ENCODE data around the gene C1orf56. TPM values are rescaled to one million over a fixed set of nuclear protein-coding genes. Genes with fewer than 3 reads are reported as not detected.

The C1orf56 gene
- total RNA-seq, 1 experiment from 2014 or later: 0.74 TPM

DNA sequence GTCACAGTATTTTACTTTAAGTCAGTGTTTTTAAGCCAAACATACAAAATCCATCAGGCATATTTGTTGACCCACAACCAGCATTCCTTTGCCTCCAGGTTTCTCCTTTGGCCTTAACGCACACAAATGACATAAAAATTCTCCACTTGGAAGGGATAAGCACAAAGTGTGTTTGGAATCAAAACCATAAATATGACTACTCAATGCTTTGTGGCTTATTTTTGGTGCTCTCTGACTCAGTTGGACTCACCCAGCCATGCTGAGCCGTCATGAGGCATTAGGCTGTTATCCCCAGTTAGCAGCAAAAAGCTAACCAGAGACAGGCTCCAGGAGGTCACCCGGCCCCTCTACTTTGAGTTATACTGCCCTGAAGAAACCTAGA is 38.4 kb upstream of the C1orf56 start:
- no peak for DNase-seq (ENCODE audit: low read depth in 1 of 2, low spot score in 2 of 2)
- peak overlapping the region; percentile 60 for H3K4me3 ChIP-seq
- H3K36me3 ChIP-seq: peaks cover 2% of the 10 kb centered on the region; the same call in 1 of the 2 replicates
- no peaks in the 10 kb centered on the region for H3K9me3 ChIP-seq (replicated peaks)
- H3K27me3 ChIP-seq (replicated peaks): no peaks in the 10 kb centered on the region
- no peak overlapping the region for H3K27ac ChIP-seq
- H3K4me1 ChIP-seq (replicated peaks): peaks cover 32% of the 10 kb centered on the region

GRCh38 chr1:151009674-151010345 is 37.7 kb upstream of the C1orf56 start:
- Histone ChIP-seq H3K27me3 (replicated peaks) (no peaks in the 10 kb centered on the region), H3K9me3 (replicated peaks) (no peaks in the 10 kb centered on the region), H3K27ac (no peak overlapping the region), H3K36me3 (peaks cover 2% of the 10 kb centered on the region; the same call in 1 of the 2 replicates), H3K4me1 (replicated peaks) (peaks cover 32% of the 10 kb centered on the region), H3K4me3 (no peak overlapping the region)
- DNase-seq (ENCODE audit: low read depth in 1 of 2, low spot score in 2 of 2): no peak

- Histone ChIP-seq H3K36me3 (peaks cover 2% of the 10 kb centered on the region; the same call in 1 of the 2 replicates), H3K4me1 (replicated peaks) (peaks cover 32% of the 10 kb centered on the region), H3K27ac (no peak overlapping the region), H3K4me3 (no peak overlapping the region), H3K27me3 (replicated peaks) (no peaks in the 10 kb centered on the region), H3K9me3 (replicated peaks) (no peaks in the 10 kb centered on the region)
- no peak for DNase-seq (ENCODE audit: low read depth in 1 of 2, low spot score in 2 of 2)
Observed at GRCh38 chr1:151010346-151010726, 37.2 kb upstream of the C1orf56 start.

DNA sequence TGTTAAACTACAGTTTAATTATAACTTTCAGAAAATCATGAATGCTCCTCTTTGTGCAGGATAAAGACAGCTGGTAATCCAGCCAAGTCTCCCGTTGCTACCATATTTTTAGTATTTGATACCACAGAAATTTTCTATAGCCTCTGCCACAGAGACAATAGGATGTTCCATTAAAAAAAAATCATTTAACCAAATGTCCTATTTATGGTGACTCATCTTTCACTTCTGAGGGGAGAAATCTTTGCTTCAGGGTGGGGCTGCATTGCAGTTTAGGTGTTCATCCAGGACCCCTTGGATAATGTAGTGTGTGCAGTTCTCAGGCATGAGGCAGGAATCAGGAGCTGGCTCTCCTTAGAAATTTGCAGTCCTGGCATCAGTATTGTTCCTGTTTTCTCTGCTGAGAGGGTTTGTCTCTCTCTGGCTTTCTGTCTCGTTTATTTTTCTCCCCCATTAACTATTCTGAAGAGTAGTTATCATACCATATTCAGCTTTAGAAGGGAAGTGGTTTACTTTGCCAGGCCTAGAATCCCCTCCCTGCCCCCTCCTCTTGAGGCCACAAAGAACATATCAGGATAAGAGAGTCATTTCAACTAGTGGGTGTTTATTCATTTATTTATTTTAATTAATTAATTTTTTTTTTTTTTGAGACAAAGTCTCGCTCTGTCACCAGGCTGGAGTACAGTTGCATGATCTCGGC is 36.2 kb upstream of the C1orf56 start:
- Histone ChIP-seq H3K4me1 (replicated peaks) (peaks cover 24% of the 10 kb centered on the region), H3K27me3 (replicated peaks) (no peaks in the 10 kb centered on the region), H3K36me3 (peaks cover 2% of the 10 kb centered on the region; the same call in 1 of the 2 replicates), H3K4me3 (no peak overlapping the region), H3K9me3 (replicated peaks) (no peaks in the 10 kb centered on the region), H3K27ac (no peak overlapping the region)
- no peak for DNase-seq (ENCODE audit: low read depth in 1 of 2, low spot score in 2 of 2)

DNA sequence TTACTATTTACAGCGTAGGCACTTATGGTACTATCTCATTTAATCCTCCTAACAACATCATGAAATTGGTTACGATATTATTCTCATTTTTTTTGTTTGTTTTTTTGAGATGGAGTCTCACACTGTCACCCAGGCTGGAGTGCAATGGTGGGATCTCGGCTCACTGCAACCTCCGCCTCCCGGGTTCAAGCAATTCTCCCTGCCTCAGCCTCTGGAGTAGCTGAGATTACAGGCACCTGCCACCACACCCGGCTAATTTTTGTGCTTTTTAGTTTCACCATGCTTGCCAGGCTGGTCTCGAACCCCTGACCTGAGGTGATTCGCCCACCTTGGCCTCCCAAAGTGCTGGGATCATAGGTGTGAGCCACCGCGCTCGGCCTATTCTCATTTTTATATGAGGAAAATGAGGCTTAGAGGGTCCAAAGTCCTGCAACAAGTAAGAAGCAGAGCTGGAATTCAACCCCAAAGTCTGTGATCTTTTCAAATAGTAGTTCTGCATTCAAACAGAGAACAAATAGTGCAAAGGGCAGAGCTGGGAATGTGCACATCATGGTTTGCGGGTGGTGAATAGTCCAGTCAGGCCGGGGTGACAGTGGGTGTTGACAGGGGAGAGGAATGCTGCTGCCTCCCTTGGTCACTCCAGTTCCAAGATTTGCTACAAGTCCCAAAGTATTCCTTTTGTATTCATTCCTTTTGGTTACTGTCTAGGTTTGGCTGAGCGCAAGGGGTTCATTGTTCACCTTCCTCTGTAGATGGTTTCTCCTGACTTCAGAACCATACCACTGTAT is 34.7 kb upstream of the C1orf56 start:
- Histone ChIP-seq H3K27ac (no peak overlapping the region), H3K4me1 (replicated peaks) (peaks cover 8% of the 10 kb centered on the region), H3K9me3 (replicated peaks) (no peaks in the 10 kb centered on the region), H3K36me3 (peaks cover 4% of the 10 kb centered on the region), H3K27me3 (replicated peaks) (no peaks in the 10 kb centered on the region), H3K4me3 (no peak overlapping the region)
- DNase-seq (ENCODE audit: low read depth in 1 of 2, low spot score in 2 of 2): no peak

DNA sequence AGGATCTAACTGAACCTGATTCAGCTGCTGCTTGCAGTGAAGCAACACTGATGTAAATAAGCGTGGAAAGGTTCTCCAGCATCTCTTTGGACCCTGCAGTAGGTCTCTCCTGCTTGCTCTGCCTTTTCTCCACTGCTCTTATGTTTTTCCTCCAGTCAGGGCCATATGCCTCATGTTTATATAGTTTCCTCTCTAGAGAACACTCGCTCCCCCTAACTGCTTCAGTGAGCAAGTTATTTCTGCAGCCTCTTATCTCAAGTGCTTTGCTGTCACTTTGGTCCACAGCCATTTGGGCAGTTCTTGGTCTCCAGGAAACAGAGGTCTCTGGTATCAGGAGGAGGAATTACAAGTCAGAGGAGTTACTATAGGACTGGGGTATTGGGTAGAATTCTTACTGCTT is 34.0 kb upstream of the C1orf56 start:
- Histone ChIP-seq H3K27me3 (replicated peaks) (no peaks in the 10 kb centered on the region), H3K27ac (no peak overlapping the region), H3K4me3 (no peak overlapping the region), H3K4me1 (replicated peaks) (peaks cover 7% of the 10 kb centered on the region), H3K9me3 (replicated peaks) (no peaks in the 10 kb centered on the region), H3K36me3 (peaks cover 10% of the 10 kb centered on the region)
- DNase-seq (ENCODE audit: low read depth in 1 of 2, low spot score in 2 of 2): no peak

DNA sequence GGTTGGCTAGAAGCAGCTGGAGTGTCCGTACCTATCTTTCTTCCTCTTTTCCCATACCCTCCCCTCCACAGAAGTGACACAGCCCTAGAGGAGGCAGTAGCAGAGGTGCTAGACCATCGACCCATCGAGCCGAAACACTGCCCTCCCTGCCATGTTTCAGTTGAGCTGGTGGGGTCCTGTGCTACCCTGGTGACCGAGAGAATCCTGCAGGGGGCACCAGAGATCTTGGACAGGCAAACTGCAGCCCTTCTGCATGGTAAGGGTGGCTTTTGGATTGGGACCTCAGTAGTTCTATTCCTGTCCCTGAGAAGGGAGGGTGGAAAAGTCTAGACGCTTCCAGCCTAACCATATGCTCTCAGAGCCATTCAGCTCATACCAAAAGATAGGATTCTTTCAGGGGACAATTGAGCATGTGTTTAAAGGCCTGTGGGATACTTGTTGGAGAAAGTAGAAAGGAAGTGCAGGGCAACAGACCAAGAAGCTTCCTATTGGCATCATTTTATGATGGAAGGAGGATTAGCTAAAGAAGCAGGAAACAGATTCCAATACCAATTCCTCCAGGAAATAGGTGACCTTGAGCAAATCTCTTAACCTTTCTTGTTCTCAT is 22.9 kb upstream of the C1orf56 start:
- peaks cover 22% of the 10 kb centered on the region for H3K36me3 ChIP-seq
- DNase-seq (ENCODE audit: low read depth in 1 of 2, low spot score in 2 of 2): peak; percentile 44 to 74
- no peaks in the 10 kb centered on the region for H3K9me3 ChIP-seq (replicated peaks)
- H3K27ac ChIP-seq: no peak overlapping the region
- no peaks in the 10 kb centered on the region for H3K4me1 ChIP-seq (replicated peaks)
- H3K4me3 ChIP-seq: no peak overlapping the region
- H3K27me3 ChIP-seq (replicated peaks): no peaks in the 10 kb centered on the region

DNA sequence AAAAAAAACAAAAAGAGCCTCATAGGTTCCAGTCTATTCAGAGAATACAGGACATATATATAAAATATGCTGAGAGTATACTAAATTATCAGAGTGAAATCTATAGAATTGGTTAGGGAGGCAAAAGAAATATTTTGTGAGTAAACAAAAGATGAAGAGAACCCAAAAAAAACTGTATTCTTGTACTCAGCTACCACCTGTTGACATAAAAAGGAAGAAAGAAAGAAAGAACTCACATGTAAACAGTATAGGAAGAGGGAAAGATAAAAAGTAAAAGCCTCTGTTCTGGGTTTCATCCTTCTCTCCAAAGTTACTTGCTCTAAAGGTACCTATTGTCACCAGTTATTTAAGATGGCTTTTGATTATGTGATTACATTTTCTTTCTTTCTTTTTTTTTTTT is 21.1 kb upstream of the C1orf56 start:
- Histone ChIP-seq H3K36me3 (peaks cover 28% of the 10 kb centered on the region), H3K9me3 (replicated peaks) (no peaks in the 10 kb centered on the region), H3K4me1 (replicated peaks) (no peaks in the 10 kb centered on the region), H3K4me3 (no peak overlapping the region), H3K27me3 (replicated peaks) (no peaks in the 10 kb centered on the region), H3K27ac (no peak overlapping the region)
- DNase-seq (ENCODE audit: low read depth in 1 of 2, low spot score in 2 of 2): no peak

- no peaks in the 10 kb centered on the region for H3K9me3 ChIP-seq (replicated peaks)
- H3K27ac ChIP-seq: no peak overlapping the region
- H3K4me1 ChIP-seq (replicated peaks): no peaks in the 10 kb centered on the region
- no peaks in the 10 kb centered on the region for H3K27me3 ChIP-seq (replicated peaks)
- no peak for DNase-seq (ENCODE audit: low read depth in 1 of 2, low spot score in 2 of 2)
- H3K4me3 ChIP-seq: no peak overlapping the region
- peaks cover 36% of the 10 kb centered on the region for H3K36me3 ChIP-seq
Observed at GRCh38 chr1:151032164-151032563, 15.4 kb upstream of the C1orf56 start.

- no peak for DNase-seq (ENCODE audit: low read depth in 1 of 2, low spot score in 2 of 2)
- no peak overlapping the region for H3K4me3 ChIP-seq
- H3K27me3 ChIP-seq (replicated peaks): no peaks in the 10 kb centered on the region
- no peak overlapping the region for H3K27ac ChIP-seq
- H3K4me1 ChIP-seq (replicated peaks): no peaks in the 10 kb centered on the region
- H3K36me3 ChIP-seq: peaks cover 27% of the 10 kb centered on the region
- no peaks in the 10 kb centered on the region for H3K9me3 ChIP-seq (replicated peaks)
Observed at GRCh38 chr1:151035167-151035566, 12.4 kb upstream of the C1orf56 start.

DNA sequence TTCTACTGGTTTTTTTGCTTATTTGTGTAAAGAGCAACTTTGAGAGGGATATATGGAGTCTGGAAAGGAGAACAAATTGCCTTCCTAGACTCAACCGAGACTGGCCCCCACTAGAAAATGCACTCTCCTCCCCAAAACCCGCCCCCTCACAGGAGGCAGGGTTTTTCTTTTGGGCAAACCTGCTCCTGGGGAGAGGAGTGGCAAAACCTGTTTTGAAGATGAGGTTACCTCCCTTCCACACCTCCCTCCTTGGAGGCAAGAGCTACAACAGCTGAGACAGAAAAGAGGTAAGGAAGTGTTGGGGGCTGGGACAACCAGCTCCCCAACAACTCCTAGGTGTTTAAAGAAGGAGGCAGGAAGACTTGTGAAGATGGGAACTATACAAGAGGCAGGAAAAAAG is 11.2 kb upstream of the C1orf56 start, which contains the start of gene BNIPL:
BNIPL (plus strand) TSS at position 231 of the 400 bp plus-strand sequence; CDS start at position 371, 140 bp downstream.
- Histone ChIP-seq H3K4me3 (no peak within 1 kb of the TSS), H3K27ac (no peak within 1 kb of the TSS), H3K9me3 (replicated peaks) (no peaks in the 10 kb centered on the region), H3K27me3 (replicated peaks) (no peaks in the 10 kb centered on the region), H3K36me3 (peaks cover 21% of the 10 kb centered on the region), H3K4me1 (replicated peaks) (no peaks in the 10 kb centered on the region)
- DNase-seq (ENCODE audit: low read depth in 1 of 2, low spot score in 2 of 2): no peak

GRCh38 chr1:151037032-151037431 is 10.5 kb upstream of the C1orf56 start:
- H3K4me1 ChIP-seq (replicated peaks): no peaks in the 10 kb centered on the region
- H3K9me3 ChIP-seq (replicated peaks): no peaks in the 10 kb centered on the region
- no peak overlapping the region for H3K4me3 ChIP-seq
- DNase-seq (ENCODE audit: low read depth in 1 of 2, low spot score in 2 of 2): no peak
- no peaks in the 10 kb centered on the region for H3K27me3 ChIP-seq (replicated peaks)
- H3K36me3 ChIP-seq: peaks cover 14% of the 10 kb centered on the region
- no peak overlapping the region for H3K27ac ChIP-seq

DNA sequence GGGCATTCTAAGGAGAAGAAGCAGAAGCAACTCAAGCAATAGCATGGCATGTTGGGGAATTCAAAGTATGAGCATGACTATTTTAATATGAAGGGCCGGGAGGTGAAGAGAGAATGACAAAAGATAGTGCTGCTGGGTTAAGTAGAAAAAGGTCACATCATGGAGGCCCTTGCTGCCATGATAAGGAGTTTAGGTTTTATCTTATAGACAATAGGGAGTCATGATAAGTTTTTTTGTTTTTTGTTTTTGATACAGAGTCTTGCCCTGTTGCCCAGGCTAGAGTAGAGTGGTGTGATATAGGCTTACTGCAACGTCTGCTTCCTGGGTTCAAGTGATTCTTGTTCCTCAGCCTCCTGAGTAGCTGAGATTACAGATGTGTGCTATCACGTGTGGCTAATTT is 8.0 kb upstream of the C1orf56 start:
- no peaks in the 10 kb centered on the region for H3K4me1 ChIP-seq (replicated peaks)
- H3K27me3 ChIP-seq (replicated peaks): no peaks in the 10 kb centered on the region
- no peak overlapping the region for H3K27ac ChIP-seq

More for the DNA sequence above, 8.0 kb upstream of the C1orf56 start:
- no peak overlapping the region for H3K4me3 ChIP-seq
- DNase-seq (ENCODE audit: low read depth in 1 of 2, low spot score in 2 of 2): no peak
- peaks cover 9% of the 10 kb centered on the region for H3K36me3 ChIP-seq
- no peaks in the 10 kb centered on the region for H3K9me3 ChIP-seq (replicated peaks)
